ENCODE data around the gene LMO7. TPM values are rescaled to one million over a fixed set of nuclear protein-coding genes. Genes with fewer than 3 reads are reported as not detected.

LMO7 gene
- total and polyA plus RNA-seq, 2 of the 8 experiments (the other 6 are each of a cell fraction or from before 2014, with no cell fraction given) = 8.1 to 28.3 TPM

DNA sequence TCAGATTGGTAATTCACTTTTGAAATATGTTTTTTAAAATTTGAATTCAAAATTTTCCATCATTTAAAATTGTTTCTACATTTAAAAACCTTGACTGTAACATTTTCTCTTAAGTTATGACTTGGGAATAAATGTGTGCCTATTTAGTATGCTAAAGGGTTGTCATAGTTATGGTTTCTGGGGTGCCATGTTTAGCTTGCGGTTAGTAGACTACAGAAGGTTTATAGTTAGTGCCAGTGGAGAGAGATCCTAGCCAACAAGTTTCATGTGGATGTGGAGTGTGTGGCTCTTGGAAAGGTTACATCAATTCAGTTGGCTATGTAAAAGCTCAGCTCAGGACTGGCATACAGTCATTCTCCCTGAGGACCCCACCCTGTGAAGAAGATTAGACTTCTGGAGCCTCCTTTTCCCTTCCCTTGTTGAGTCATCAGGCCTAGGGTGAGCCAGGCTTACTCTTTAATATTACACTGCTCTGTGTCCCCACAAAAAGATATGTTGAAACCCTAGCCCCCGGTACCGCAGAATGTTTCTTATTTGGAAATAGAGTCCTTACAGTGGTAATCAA, 20.4 kb downstream of the LMO7 start:
- Histone ChIP-seq H3K27ac (ENCODE audit: low read depth, low read length) (no peak overlapping the region), H4K20me1 (replicated peaks in 1 of 2; ENCODE audit: control insufficient read depth in 1 of 2, insufficient read depth in 2 of 2, low read length in 2 of 2) (no peaks in the 10 kb centered on the region), H2BK12ac (ENCODE audit: low read depth, low read length) (no peak overlapping the region), H4K5ac (ENCODE audit: insufficient read length, low read depth, low read length) (no peak overlapping the region), H4K8ac (ENCODE audit: extremely low read depth, insufficient read depth, low read length) (no peak overlapping the region), H3K36me3 (ENCODE audit: control insufficient read depth in 2 of 4, insufficient read depth in 4 of 4, low read length in 3 of 4) (no peaks in the 10 kb centered on the region), H3K23ac (ENCODE audit: insufficient read length) (no peak overlapping the region), H2BK20ac (ENCODE audit: low read length) (no peak overlapping the region), H3K23me2 (ENCODE audit: low read depth, low read length) (no peaks in the 10 kb centered on the region; the same call in 1 of the 2 replicates), H3K18ac (ENCODE audit: extremely low read depth, low read length) (no peak overlapping the region), H3K14ac (ENCODE audit: insufficient read length) (no peak overlapping the region), H2BK120ac (replicated peaks; ENCODE audit: low read depth, low read length) (no peak overlapping the region), H3K56ac (replicated peaks; ENCODE audit: insufficient read length, low read depth, low read length) (no peak overlapping the region), H2BK5ac (ENCODE audit: low read depth, low read length) (no peak overlapping the region), H3K4ac (replicated peaks; ENCODE audit: insufficient read length, low read depth, low read length) (no peak overlapping the region), H3K4me3 (ENCODE audit: extremely low read depth in 1 of 4, insufficient read depth in 2 of 4, low read depth in 3 of 4, low read length in 4 of 4) (no peak overlapping the region), H3K4me1 (replicated peaks in 1 of 4; ENCODE audit: control insufficient read depth in 3 of 4, insufficient read depth in 4 of 4, low read length in 3 of 4) (no peaks in the 10 kb centered on the region), H3K27me3 (replicated peaks in 1 of 4; ENCODE audit: control insufficient read depth in 3 of 4, extremely low read depth in 1 of 4, insufficient read depth in 3 of 4, low read length in 3 of 4) (no peaks in the 10 kb centered on the region), H3K4me2 (ENCODE audit: insufficient read depth in 1 of 2, low read depth in 2 of 2, low read length in 2 of 2) (no peak overlapping the region), H2BK15ac (ENCODE audit: low read length) (no peak overlapping the region), H3K79me1 (ENCODE audit: low read depth, low read length) (no peaks in the 10 kb centered on the region), H3K9me3 (ENCODE audit: insufficient read depth in 2 of 2, low read depth in 1 of 2, low read length in 1 of 2) (no peaks in the 10 kb centered on the region), H2AK5ac (ENCODE audit: low read depth, low read length) (no peak overlapping the region), H2AFZ (ENCODE audit: low read length) (no peak overlapping the region), H4K91ac (replicated peaks; ENCODE audit: insufficient read length, low read length) (no peak overlapping the region), H3K9ac (replicated peaks in 1 of 4; ENCODE audit: extremely low read depth in 1 of 4, low read depth in 3 of 4, low read length in 3 of 4) (no peak overlapping the region), H3K79me2 (ENCODE audit: control insufficient read depth in 1 of 2, insufficient read depth in 2 of 2, low read length in 2 of 2) (no peaks in the 10 kb centered on the region)
- FAIRE-seq (no peak), DNase-seq (ENCODE audit: low read depth in 1 of 2, low spot score in 2 of 2) (no peak)
- WGBS, 2 experiments (ENCODE audit: extremely low coverage in 1 of 2, insufficient coverage in 1 of 2, insufficient read length in 1 of 2, insufficient replicate concordance in 2 of 2, low coverage in 1 of 2, low lambda C conversion rate in 2 of 2, missing lambda C conversion rate in 1 of 2) = 90% methylated on average over 3 of the region's 3 CpGs; no CpG with 5 or more reads in 1 of the 2 experiments
- no peak for TF ChIP-seq KDM4A (IDR thresholded peaks at IDR 0.05; ENCODE audit: low read depth, low read length, severe bottlenecking)
- TF ChIP-seq YY1 (IDR thresholded peaks at IDR 0.05; ENCODE audit: low read depth, low read length) = no peak
- TF ChIP-seq SRF (IDR thresholded peaks at IDR 0.05; ENCODE audit: low read depth, low read length) = no peak
- no peak for TF ChIP-seq SAP30 (IDR thresholded peaks at IDR 0.05; ENCODE audit: insufficient read depth, insufficient replicate concordance, low read length)
- POLR2A ChIA-PET (ENCODE audit: partially characterized antibody) = no interaction called here
- CTCF ChIA-PET (ENCODE audit: partially characterized antibody) = interaction anchor here (0.6 to 1.6 kb wide), 3 partner anchors 10 to 106 kb away, joined by 3 to 4 read pairs (median 4); no protein-coding TSS in a partner anchor
